Measurements from ENCODE around the gene KCNJ3. TPM values are rescaled to one million over a fixed set of nuclear protein-coding genes. Genes with fewer than 3 reads are reported as not detected.

Gene KCNJ3
- total RNA-seq, 3 donors from 2014 or later (not counting 1 experiment from before 2014, with no cell fraction given), result not detected

DNA sequence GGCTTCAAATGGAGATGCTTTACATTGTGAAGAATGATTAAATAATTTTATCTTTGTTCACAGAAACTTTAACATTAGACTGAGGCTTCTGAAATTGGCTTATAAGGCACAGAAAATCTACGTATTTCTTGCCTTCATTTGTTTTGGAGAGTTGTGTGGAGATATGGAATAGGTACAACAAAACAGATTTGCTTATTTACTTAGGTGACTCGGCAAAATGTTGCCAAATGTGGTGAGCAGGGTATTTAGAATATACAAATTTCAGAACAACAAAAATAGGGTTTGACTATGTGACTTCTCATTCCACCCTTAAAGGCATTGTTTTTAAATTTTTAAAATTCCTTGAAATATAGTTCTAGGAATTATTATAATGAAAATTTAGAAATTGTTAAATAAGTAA is 134.2 kb downstream of the KCNJ3 start:
- H3K9me3 Mint-ChIP-seq, result peaks cover 5 to 13% of the 10 kb centered on the region in 2 donors
- no peaks in the 10 kb centered on the region for H3K27me3 Mint-ChIP-seq (ENCODE audit: low read depth in 2 of 2)

DNA sequence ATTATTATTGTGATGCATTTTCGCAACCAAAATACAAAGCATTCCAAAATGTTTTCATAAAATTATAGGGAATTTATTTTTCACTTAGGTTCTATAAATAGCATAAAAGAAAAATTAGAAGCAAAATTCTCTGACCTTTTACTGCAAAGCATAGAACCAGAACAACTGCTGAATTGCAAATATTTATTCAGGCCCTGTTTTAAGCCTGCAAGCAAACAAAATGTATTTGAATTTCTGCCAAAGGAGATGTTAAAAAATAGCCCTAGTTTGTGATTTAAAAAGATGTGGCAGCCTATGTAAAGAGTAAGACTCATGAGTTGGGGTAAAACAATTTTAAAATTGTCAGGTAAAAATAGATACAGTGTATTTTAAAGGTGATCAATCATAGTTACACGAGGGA is 138.1 kb downstream of the KCNJ3 start:
- no peak for DNase-seq
- TF ChIP-seq, protein P1, sequence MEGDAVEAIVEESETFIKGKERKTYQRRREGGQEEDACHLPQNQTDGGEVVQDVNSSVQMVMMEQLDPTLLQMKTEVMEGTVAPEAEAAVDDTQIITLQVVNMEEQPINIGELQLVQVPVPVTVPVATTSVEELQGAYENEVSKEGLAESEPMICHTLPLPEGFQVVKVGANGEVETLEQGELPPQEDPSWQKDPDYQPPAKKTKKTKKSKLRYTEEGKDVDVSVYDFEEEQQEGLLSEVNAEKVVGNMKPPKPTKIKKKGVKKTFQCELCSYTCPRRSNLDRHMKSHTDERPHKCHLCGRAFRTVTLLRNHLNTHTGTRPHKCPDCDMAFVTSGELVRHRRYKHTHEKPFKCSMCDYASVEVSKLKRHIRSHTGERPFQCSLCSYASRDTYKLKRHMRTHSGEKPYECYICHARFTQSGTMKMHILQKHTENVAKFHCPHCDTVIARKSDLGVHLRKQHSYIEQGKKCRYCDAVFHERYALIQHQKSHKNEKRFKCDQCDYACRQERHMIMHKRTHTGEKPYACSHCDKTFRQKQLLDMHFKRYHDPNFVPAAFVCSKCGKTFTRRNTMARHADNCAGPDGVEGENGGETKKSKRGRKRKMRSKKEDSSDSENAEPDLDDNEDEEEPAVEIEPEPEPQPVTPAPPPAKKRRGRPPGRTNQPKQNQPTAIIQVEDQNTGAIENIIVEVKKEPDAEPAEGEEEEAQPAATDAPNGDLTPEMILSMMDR (IDR thresholded peaks at IDR 0.05), result no peak
- Histone ChIP-seq H3K4me3 (ENCODE audit: low read length) (no peak overlapping the region), H3K4me1 (ENCODE audit: control insufficient read depth, insufficient read depth, low read length) (no peaks in the 10 kb centered on the region), H3K27me3 (ENCODE audit: control insufficient read depth, insufficient read depth, low read length) (no peaks in the 10 kb centered on the region), H3K9me3 (ENCODE audit: control insufficient read depth, insufficient read depth, low read length) (no peaks in the 10 kb centered on the region), H3K27ac (ENCODE audit: low read length) (no peak overlapping the region), H3K36me3 (ENCODE audit: control insufficient read depth, insufficient read depth, low read length) (no peaks in the 10 kb centered on the region)
- H3K4me1 Mint-ChIP-seq, result no peaks in the 10 kb centered on the region
- H3K9me3 Mint-ChIP-seq, result peaks cover 2 to 10% of the 10 kb centered on the region in 2 donors
- intact Hi-C loops (cut with micrococcal nuclease), result no loop called here
- no peak overlapping the region for H3K4me3 Mint-ChIP-seq
- no peak for ATAC-seq
- H3K27ac Mint-ChIP-seq, result no peak overlapping the region
- no peaks in the 10 kb centered on the region for H3K36me3 Mint-ChIP-seq
- 100% methylated on average over 1 of the region's 2 CpGs for WGBS (ENCODE audit: insufficient coverage)
- H3K27me3 Mint-ChIP-seq (ENCODE audit: low read depth in 2 of 2), result no peaks in the 10 kb centered on the region

More for the DNA sequence above, 134.2 kb downstream of the KCNJ3 start:
- H3K27ac Mint-ChIP-seq, result no peak overlapping the region
- Histone ChIP-seq H3K27me3 (ENCODE audit: control insufficient read depth, insufficient read depth, low read length) (no peaks in the 10 kb centered on the region), H3K27ac (ENCODE audit: low read length) (no peak overlapping the region), H3K9me3 (ENCODE audit: control insufficient read depth, insufficient read depth, low read length) (no peaks in the 10 kb centered on the region), H3K36me3 (ENCODE audit: control insufficient read depth, insufficient read depth, low read length) (no peaks in the 10 kb centered on the region), H3K4me3 (ENCODE audit: low read length) (no peak overlapping the region), H3K4me1 (ENCODE audit: control insufficient read depth, insufficient read depth, low read length) (no peaks in the 10 kb centered on the region)
- no peaks in the 10 kb centered on the region for H3K4me1 Mint-ChIP-seq
- ATAC-seq (no peak), DNase-seq (no peak)
- no peak overlapping the region for H3K4me3 Mint-ChIP-seq
- TF ChIP-seq, protein P1 (IDR thresholded peaks at IDR 0.05), result no peak
- no peaks in the 10 kb centered on the region for H3K36me3 Mint-ChIP-seq
- WGBS (ENCODE audit: insufficient coverage), result 81% methylated on average over 2 of the region's 2 CpGs
- intact Hi-C loops (cut with micrococcal nuclease), result no loop called here

DNA sequence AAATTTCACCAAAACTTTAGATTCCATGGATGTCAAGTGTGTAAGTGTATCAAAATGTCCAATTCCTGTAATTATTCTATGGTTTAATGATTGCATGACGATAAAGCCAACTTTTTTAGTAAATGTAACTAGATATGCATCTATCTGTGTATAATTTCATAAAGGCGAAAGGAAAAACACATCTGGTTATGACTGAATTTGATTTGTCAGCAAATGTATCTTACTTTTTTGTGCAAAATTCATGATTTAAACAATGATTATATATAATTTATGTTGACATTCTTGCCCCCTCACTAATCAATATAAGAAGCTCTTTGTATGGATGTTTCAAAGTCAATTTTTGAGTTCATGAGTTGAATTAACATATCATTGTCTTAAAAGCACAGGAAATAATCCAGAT is 138.5 kb downstream of the KCNJ3 start:
- no peak overlapping the region for H3K4me3 Mint-ChIP-seq
- TF ChIP-seq, protein P1 (IDR thresholded peaks at IDR 0.05), result no peak

DNA sequence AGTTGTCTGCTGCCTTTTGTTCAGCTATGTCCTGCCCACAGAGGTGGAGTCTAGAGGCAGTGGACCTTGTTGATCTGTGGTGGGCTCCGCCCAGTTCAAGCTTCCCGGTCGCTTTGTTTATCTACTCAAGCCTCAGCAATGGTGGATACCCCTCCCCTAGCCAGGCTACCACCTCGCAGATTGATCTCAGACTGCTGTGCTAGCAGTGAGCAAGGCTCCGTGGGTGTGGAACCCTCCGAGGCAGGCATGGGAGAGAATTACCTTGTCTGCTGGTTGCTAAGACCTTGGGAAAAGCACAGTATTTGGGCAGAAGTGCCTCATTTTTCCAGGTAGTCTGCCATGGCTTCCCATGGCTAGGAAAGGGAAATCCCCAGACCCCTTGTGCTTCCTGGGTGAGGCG is 146.0 kb downstream of the KCNJ3 start:
- Histone ChIP-seq H3K4me3 (ENCODE audit: low read length) (no peak overlapping the region), H3K4me1 (ENCODE audit: control insufficient read depth, insufficient read depth, low read length) (no peaks in the 10 kb centered on the region), H3K27ac (ENCODE audit: low read length) (no peak overlapping the region), H3K27me3 (ENCODE audit: control insufficient read depth, insufficient read depth, low read length) (no peaks in the 10 kb centered on the region), H3K9me3 (ENCODE audit: control insufficient read depth, insufficient read depth, low read length) (no peaks in the 10 kb centered on the region), H3K36me3 (ENCODE audit: control insufficient read depth, insufficient read depth, low read length) (no peaks in the 10 kb centered on the region)
- DNase-seq (no peak), ATAC-seq (no peak)
- H3K27me3 Mint-ChIP-seq (ENCODE audit: low read depth in 2 of 2), result no peaks in the 10 kb centered on the region
- no peak overlapping the region for H3K27ac Mint-ChIP-seq
- intact Hi-C loops (cut with micrococcal nuclease), result no loop called here
- no peak overlapping the region for H3K4me3 Mint-ChIP-seq
- no peaks in the 10 kb centered on the region for H3K36me3 Mint-ChIP-seq
- WGBS (ENCODE audit: insufficient coverage), result 95% methylated on average over 7 of the region's 7 CpGs
- no peaks in the 10 kb centered on the region for H3K4me1 Mint-ChIP-seq
- peaks cover 13 to 21% of the 10 kb centered on the region in 2 donors for H3K9me3 Mint-ChIP-seq
- TF ChIP-seq, protein P1 (IDR thresholded peaks at IDR 0.05), result no peak

More for the DNA sequence above, 138.5 kb downstream of the KCNJ3 start:
- peaks cover 5 to 14% of the 10 kb centered on the region in 2 donors for H3K9me3 Mint-ChIP-seq
- no peaks in the 10 kb centered on the region for H3K36me3 Mint-ChIP-seq
- DNase-seq, result no peak
- intact Hi-C loops (cut with micrococcal nuclease), result no loop called here
- no peaks in the 10 kb centered on the region for H3K4me1 ChIP-seq (ENCODE audit: control insufficient read depth, insufficient read depth, low read length)
- H3K27me3 ChIP-seq (ENCODE audit: control insufficient read depth, insufficient read depth, low read length), result no peaks in the 10 kb centered on the region
- no peak overlapping the region for H3K27ac Mint-ChIP-seq
- no peaks in the 10 kb centered on the region for H3K27me3 Mint-ChIP-seq (ENCODE audit: low read depth in 2 of 2)
- no peaks in the 10 kb centered on the region for H3K9me3 ChIP-seq (ENCODE audit: control insufficient read depth, insufficient read depth, low read length)
- H3K36me3 ChIP-seq (ENCODE audit: control insufficient read depth, insufficient read depth, low read length), result no peaks in the 10 kb centered on the region
- ATAC-seq, result no peak
- WGBS (ENCODE audit: insufficient coverage), result no CpG with 5 or more reads among the region's 2 CpGs
- H3K27ac ChIP-seq (ENCODE audit: low read length), result no peak overlapping the region
- H3K4me3 ChIP-seq (ENCODE audit: low read length), result no peak overlapping the region
- H3K4me1 Mint-ChIP-seq, result no peaks in the 10 kb centered on the region

Measured in natural killer cell (primary cell).